A549 treated with GW870086 at 1 μM for 4 hours (cell line): Measurements from ENCODE around the gene TMEM252. TPM values are rescaled to one million over a fixed set of nuclear protein-coding genes. Genes with fewer than 3 reads are reported as not detected.

Experiments used
- total RNA-seq: library from RNA; stranded (reverse); fragments of 200-300 nt; extraction: Qiagen RNA extraction; gene quantifications from 5 replicates; pipeline ENCODE4 v1.2.3, GENCODE V29; 2022; ENCODE audit warnings: low read depth

TMEM252 gene
- total RNA-seq = not detected in 5 replicates

GRCh38 chr9:68540712-68541535 lies at the start of gene TMEM252:
Gene TMEM252, minus strand, starts transcription at chr9:68540883. Its CDS starts 69 bp downstream, at chr9:68540814.

Other genes starting within 250 kb of the TMEM252 start
- 0.11 to 0.12 TPM in 2 of 5 replicates, not detected in the others for gene FOXD4L3, start 238.0 kb downstream of the TMEM252 start, total RNA-seq
- gene PGM5, start 184.3 kb downstream of the TMEM252 start, total RNA-seq = not detected in 5 replicates
- gene PIP5K1B, start 164.4 kb upstream of the TMEM252 start, total RNA-seq = not detected in 5 replicates